Mucosa of stomach (tissue), 1 donor: Measurements from ENCODE around the gene MRM3.
"Not testable (repeated sequence)": the region's sequence is repeated elsewhere in the genome, so short reads cannot be mapped to it uniquely, and the experiment has no call there.

Experiments
- H3K27me3 ChIP-seq: one replicate; pipeline ENCODE4 v1.7.0; 2013; ENCODE audit warnings: mild to moderate bottlenecking, low read length; ENCODE audit not compliant: control insufficient read depth, insufficient read depth
- H3K36me3 ChIP-seq: one replicate; pipeline ENCODE4 v1.7.0; 2013; ENCODE audit warnings: low read length; ENCODE audit not compliant: control insufficient read depth, insufficient read depth
- H3K4me1 ChIP-seq: one replicate; pipeline ENCODE4 v1.7.0; 2013; ENCODE audit warnings: mild to moderate bottlenecking, low read length; ENCODE audit not compliant: control insufficient read depth, insufficient read depth
- H3K4me3 ChIP-seq: one replicate; pipeline ENCODE4 v1.7.0; 2013; ENCODE audit warnings: low read length
- H3K9ac ChIP-seq: one replicate; pipeline ENCODE4 v1.7.0; 2013; ENCODE audit warnings: mild to moderate bottlenecking, low read length, moderate library complexity
- H3K9me3 ChIP-seq: one replicate; pipeline ENCODE4 v1.7.0; 2013; ENCODE audit warnings: mild to moderate bottlenecking, low read length, moderate library complexity; ENCODE audit not compliant: control insufficient read depth
- donor health status: Pancreatic carcinoma.

MRM3 gene

GRCh38 chr17:790874-791247, 8.7 kb downstream of the MRM3 start:
- H3K36me3 ChIP-seq, H3K27me3 ChIP-seq, H3K4me3 ChIP-seq, H3K4me1 ChIP-seq, H3K9me3 ChIP-seq, H3K9ac ChIP-seq: not testable (repeated sequence)

GRCh38 chr17:791829-792228, 9.7 kb downstream of the MRM3 start:
- no peaks in the 10 kb centered on the region for H3K27me3 ChIP-seq
- H3K9ac ChIP-seq: no peak overlapping the region
- H3K4me1 ChIP-seq: peaks cover 5% of the 10 kb centered on the region
- H3K4me3 ChIP-seq: no peak overlapping the region
- H3K9me3 ChIP-seq: no peaks in the 10 kb centered on the region
- no peaks in the 10 kb centered on the region for H3K36me3 ChIP-seq

GRCh38 chr17:792277-792676, 10.1 kb downstream of the MRM3 start:
- H3K9me3 ChIP-seq: no peaks in the 10 kb centered on the region
- H3K36me3 ChIP-seq: no peaks in the 10 kb centered on the region
- peaks cover 5% of the 10 kb centered on the region for H3K4me1 ChIP-seq
- no peaks in the 10 kb centered on the region for H3K27me3 ChIP-seq
- H3K4me3 ChIP-seq: no peak overlapping the region
- H3K9ac ChIP-seq: no peak overlapping the region

- H3K4me1 ChIP-seq: peaks cover 5% of the 10 kb centered on the region
- no peaks in the 10 kb centered on the region for H3K27me3 ChIP-seq
- no peaks in the 10 kb centered on the region for H3K9me3 ChIP-seq
- H3K36me3 ChIP-seq: no peaks in the 10 kb centered on the region
- no peak overlapping the region for H3K4me3 ChIP-seq
- H3K9ac ChIP-seq: peak overlapping the region; percentile 50
These were observed 12.7 kb downstream of the MRM3 start for GRCh38 chr17:794876-795275.

GRCh38 chr17:795276-795675, 13.1 kb downstream of the MRM3 start:
- peak overlapping the region; percentile 50 for H3K9ac ChIP-seq
- no peaks in the 10 kb centered on the region for H3K27me3 ChIP-seq
- H3K4me1 ChIP-seq: peaks cover 5% of the 10 kb centered on the region
- no peak overlapping the region for H3K4me3 ChIP-seq
- no peaks in the 10 kb centered on the region for H3K36me3 ChIP-seq
- no peaks in the 10 kb centered on the region for H3K9me3 ChIP-seq

GRCh38 chr17:795721-796120, 13.6 kb downstream of the MRM3 start:
- Histone ChIP-seq H3K9ac (no peak overlapping the region), H3K27me3 (no peaks in the 10 kb centered on the region), H3K4me3 (no peak overlapping the region), H3K9me3 (no peaks in the 10 kb centered on the region), H3K4me1 (peaks cover 5% of the 10 kb centered on the region), H3K36me3 (no peaks in the 10 kb centered on the region)

- Histone ChIP-seq H3K27me3 (no peaks in the 10 kb centered on the region), H3K4me3 (no peak overlapping the region), H3K36me3 (no peaks in the 10 kb centered on the region), H3K9me3 (no peaks in the 10 kb centered on the region), H3K4me1 (peaks cover 5% of the 10 kb centered on the region), H3K9ac (no peak overlapping the region)
These were observed 14.5 kb downstream of the MRM3 start for GRCh38 chr17:796609-797008.

GRCh38 chr17:797236-797840, 15.2 kb downstream of the MRM3 start:
- Histone ChIP-seq H3K9ac (no peak overlapping the region), H3K4me3 (no peak overlapping the region), H3K4me1 (peaks cover 5% of the 10 kb centered on the region), H3K36me3 (no peaks in the 10 kb centered on the region), H3K27me3 (no peaks in the 10 kb centered on the region), H3K9me3 (no peaks in the 10 kb centered on the region)

- H3K27me3 ChIP-seq: no peaks in the 10 kb centered on the region
- H3K4me3 ChIP-seq: no peak overlapping the region
- no peak overlapping the region for H3K9ac ChIP-seq
- H3K4me1 ChIP-seq: peaks cover 5% of the 10 kb centered on the region
- H3K36me3 ChIP-seq: no peaks in the 10 kb centered on the region
- H3K9me3 ChIP-seq: no peaks in the 10 kb centered on the region
These were observed 16.1 kb downstream of the MRM3 start for GRCh38 chr17:798246-798645.

GRCh38 chr17:799261-799660, 17.1 kb downstream of the MRM3 start:
- H3K27me3 ChIP-seq: no peaks in the 10 kb centered on the region
- H3K36me3 ChIP-seq: no peaks in the 10 kb centered on the region
- no peaks in the 10 kb centered on the region for H3K9me3 ChIP-seq
- peaks cover 5% of the 10 kb centered on the region for H3K4me1 ChIP-seq
- no peak overlapping the region for H3K9ac ChIP-seq
- no peak overlapping the region for H3K4me3 ChIP-seq

GRCh38 chr17:800446-801242, 18.5 kb downstream of the MRM3 start:
- no peaks in the 10 kb centered on the region for H3K9me3 ChIP-seq
- H3K4me3 ChIP-seq: no peak overlapping the region
- H3K9ac ChIP-seq: no peak overlapping the region
- no peaks in the 10 kb centered on the region for H3K27me3 ChIP-seq
- peaks cover 1% of the 10 kb centered on the region for H3K4me1 ChIP-seq
- no peaks in the 10 kb centered on the region for H3K36me3 ChIP-seq

GRCh38 chr17:801660-802059, 19.5 kb downstream of the MRM3 start:
- Histone ChIP-seq H3K9ac (no peak overlapping the region), H3K36me3 (no peaks in the 10 kb centered on the region), H3K27me3 (no peaks in the 10 kb centered on the region), H3K4me1 (no peaks in the 10 kb centered on the region), H3K9me3 (no peaks in the 10 kb centered on the region), H3K4me3 (no peak overlapping the region)
